ENCODE data around the gene FMNL2. TPM values are rescaled to one million over a fixed set of nuclear protein-coding genes. Genes with fewer than 3 reads are reported as not detected.

The FMNL2 gene
- total RNA-seq, 1 experiment from 2014 or later, result 43.1 TPM

GRCh38 chr2:152376968-152377367, 42.0 kb downstream of the FMNL2 start:
- POLR2A ChIA-PET (ENCODE audit: low non-redundant PET), result no interaction called here
- no TSS peak for BruUV-seq (replicated peaks)

GRCh38 chr2:152379089-152379488, 44.1 kb downstream of the FMNL2 start:
- Histone ChIP-seq H3K27ac (ENCODE audit: low read depth, low read length, poor library complexity, severe bottlenecking) (no peak overlapping the region), H3K4me1 (ENCODE audit: insufficient read depth, low read length, poor library complexity, severe bottlenecking) (peaks cover 22% of the 10 kb centered on the region), H3K36me3 (ENCODE audit: insufficient read depth, low read length, poor library complexity, severe bottlenecking) (no peaks in the 10 kb centered on the region), H3K9me3 (ENCODE audit: low read depth, low read length, poor library complexity, severe bottlenecking) (no peaks in the 10 kb centered on the region), H3K4me3 (ENCODE audit: low read depth, low read length, poor library complexity, severe bottlenecking) (no peak overlapping the region), H3K27me3 (replicated peaks; ENCODE audit: insufficient read depth, low read depth, low read length, poor library complexity) (no peaks in the 10 kb centered on the region)
- intact Hi-C loops (cut with micrococcal nuclease; ENCODE audit: unreplicated experiment), result no loop called here
- ChIA-PET CTCF (no interaction called here), POLR2A (ENCODE audit: low non-redundant PET) (no interaction called here)
- BruUV-seq (replicated peaks), result no TSS peak
- no peak for TF ChIP-seq EZH2 (IDR thresholded peaks at IDR 0.05; ENCODE audit: borderline replicate concordance, low read depth, low read length, poor library complexity, severe bottlenecking)
- DNase-seq (ENCODE audit: low spot score), result no peak

More at GRCh38 chr2:152376968-152377367, 42.0 kb downstream of the FMNL2 start:
- Histone ChIP-seq H3K36me3 (ENCODE audit: insufficient read depth, low read length, poor library complexity, severe bottlenecking) (no peaks in the 10 kb centered on the region), H3K9me3 (ENCODE audit: low read depth, low read length, poor library complexity, severe bottlenecking) (no peaks in the 10 kb centered on the region), H3K27me3 (replicated peaks; ENCODE audit: insufficient read depth, low read depth, low read length, poor library complexity) (no peaks in the 10 kb centered on the region), H3K4me1 (ENCODE audit: insufficient read depth, low read length, poor library complexity, severe bottlenecking) (peaks cover 35% of the 10 kb centered on the region), H3K4me3 (ENCODE audit: low read depth, low read length, poor library complexity, severe bottlenecking) (no peak overlapping the region), H3K27ac (ENCODE audit: low read depth, low read length, poor library complexity, severe bottlenecking) (no peak overlapping the region)
- TF ChIP-seq, protein P1, sequence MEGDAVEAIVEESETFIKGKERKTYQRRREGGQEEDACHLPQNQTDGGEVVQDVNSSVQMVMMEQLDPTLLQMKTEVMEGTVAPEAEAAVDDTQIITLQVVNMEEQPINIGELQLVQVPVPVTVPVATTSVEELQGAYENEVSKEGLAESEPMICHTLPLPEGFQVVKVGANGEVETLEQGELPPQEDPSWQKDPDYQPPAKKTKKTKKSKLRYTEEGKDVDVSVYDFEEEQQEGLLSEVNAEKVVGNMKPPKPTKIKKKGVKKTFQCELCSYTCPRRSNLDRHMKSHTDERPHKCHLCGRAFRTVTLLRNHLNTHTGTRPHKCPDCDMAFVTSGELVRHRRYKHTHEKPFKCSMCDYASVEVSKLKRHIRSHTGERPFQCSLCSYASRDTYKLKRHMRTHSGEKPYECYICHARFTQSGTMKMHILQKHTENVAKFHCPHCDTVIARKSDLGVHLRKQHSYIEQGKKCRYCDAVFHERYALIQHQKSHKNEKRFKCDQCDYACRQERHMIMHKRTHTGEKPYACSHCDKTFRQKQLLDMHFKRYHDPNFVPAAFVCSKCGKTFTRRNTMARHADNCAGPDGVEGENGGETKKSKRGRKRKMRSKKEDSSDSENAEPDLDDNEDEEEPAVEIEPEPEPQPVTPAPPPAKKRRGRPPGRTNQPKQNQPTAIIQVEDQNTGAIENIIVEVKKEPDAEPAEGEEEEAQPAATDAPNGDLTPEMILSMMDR (conservative IDR thresholded peaks at IDR 0.05; ENCODE audit: low read depth, low read length), result no peak
- no peak for TF ChIP-seq EZH2 (IDR thresholded peaks at IDR 0.05; ENCODE audit: borderline replicate concordance, low read depth, low read length, poor library complexity, severe bottlenecking)
- CTCF ChIA-PET, result no interaction called here
- intact Hi-C loops (cut with micrococcal nuclease; ENCODE audit: unreplicated experiment), result no loop called here
- peak; percentile 65 for DNase-seq (ENCODE audit: low spot score)

DNA sequence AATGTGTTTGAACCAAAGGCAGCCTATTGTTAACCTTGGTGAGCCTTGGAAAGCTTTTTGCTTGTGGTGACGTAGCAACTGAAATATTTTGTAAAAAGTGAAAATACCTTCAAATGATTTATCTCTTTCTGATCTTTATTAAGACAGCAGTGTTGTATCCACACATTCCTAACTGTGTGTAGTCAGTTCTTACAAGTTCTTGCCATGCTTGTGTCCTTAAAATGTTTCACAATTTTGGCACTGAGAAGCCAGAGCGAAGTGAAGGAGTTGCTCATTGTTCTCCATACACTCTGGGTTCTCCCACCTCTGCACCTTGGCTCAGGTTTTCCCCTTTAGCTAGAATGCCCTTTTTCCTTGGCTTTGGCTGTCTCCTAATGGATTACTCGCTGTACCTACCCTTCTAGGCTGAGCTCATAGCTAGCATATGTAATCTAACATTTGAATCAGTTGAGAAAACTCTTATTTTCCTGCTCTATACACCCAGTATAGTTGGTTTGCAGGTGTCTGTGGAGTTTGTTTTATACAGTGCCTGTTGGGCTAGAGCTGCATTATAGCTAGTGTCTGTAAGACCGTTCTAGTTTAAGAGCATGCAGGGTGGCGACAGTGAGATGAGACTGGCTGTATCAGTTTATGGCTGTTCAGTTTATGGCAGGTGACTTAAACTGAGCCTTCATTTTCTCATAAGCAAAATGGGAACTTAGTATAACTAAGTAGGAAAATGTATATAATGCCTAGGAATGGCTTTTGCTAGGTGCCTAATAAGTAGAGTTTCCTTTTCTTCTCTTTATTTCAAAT, 45.5 kb downstream of the FMNL2 start:
- ChIA-PET CTCF (no interaction called here), POLR2A (ENCODE audit: low non-redundant PET) (no interaction called here)
- Histone ChIP-seq H3K27me3 (replicated peaks; ENCODE audit: insufficient read depth, low read depth, low read length, poor library complexity) (no peaks in the 10 kb centered on the region), H3K36me3 (ENCODE audit: insufficient read depth, low read length, poor library complexity, severe bottlenecking) (no peaks in the 10 kb centered on the region), H3K9me3 (ENCODE audit: low read depth, low read length, poor library complexity, severe bottlenecking) (no peaks in the 10 kb centered on the region), H3K4me1 (ENCODE audit: insufficient read depth, low read length, poor library complexity, severe bottlenecking) (peaks cover 20% of the 10 kb centered on the region), H3K27ac (ENCODE audit: low read depth, low read length, poor library complexity, severe bottlenecking) (no peak overlapping the region), H3K4me3 (ENCODE audit: low read depth, low read length, poor library complexity, severe bottlenecking) (no peak overlapping the region)
- intact Hi-C loops (cut with micrococcal nuclease; ENCODE audit: unreplicated experiment), result no loop called here
- DNase-seq (ENCODE audit: low spot score), result no peak
- no TSS peak for BruUV-seq (replicated peaks)
- TF ChIP-seq, protein P1 (conservative IDR thresholded peaks at IDR 0.05; ENCODE audit: low read depth, low read length), result no peak
- TF ChIP-seq EZH2 (IDR thresholded peaks at IDR 0.05; ENCODE audit: borderline replicate concordance, low read depth, low read length, poor library complexity, severe bottlenecking), result no peak

GRCh38 chr2:152383702-152384101, 48.7 kb downstream of the FMNL2 start:
- Histone ChIP-seq H3K27me3 (replicated peaks; ENCODE audit: insufficient read depth, low read depth, low read length, poor library complexity) (no peaks in the 10 kb centered on the region), H3K27ac (ENCODE audit: low read depth, low read length, poor library complexity, severe bottlenecking) (no peak overlapping the region), H3K4me3 (ENCODE audit: low read depth, low read length, poor library complexity, severe bottlenecking) (no peak overlapping the region), H3K4me1 (ENCODE audit: insufficient read depth, low read length, poor library complexity, severe bottlenecking) (peaks cover 15% of the 10 kb centered on the region), H3K36me3 (ENCODE audit: insufficient read depth, low read length, poor library complexity, severe bottlenecking) (no peaks in the 10 kb centered on the region), H3K9me3 (ENCODE audit: low read depth, low read length, poor library complexity, severe bottlenecking) (no peaks in the 10 kb centered on the region)
- TF ChIP-seq EZH2 (IDR thresholded peaks at IDR 0.05; ENCODE audit: borderline replicate concordance, low read depth, low read length, poor library complexity, severe bottlenecking), result no peak
- TF ChIP-seq, protein P1 (conservative IDR thresholded peaks at IDR 0.05; ENCODE audit: low read depth, low read length), result no peak
- POLR2A ChIA-PET (ENCODE audit: low non-redundant PET), result no interaction called here
- BruUV-seq (replicated peaks), result no TSS peak
- CTCF ChIA-PET, result no interaction called here
- intact Hi-C loops (cut with micrococcal nuclease; ENCODE audit: unreplicated experiment), result no loop called here
- no peak for DNase-seq (ENCODE audit: low spot score)

Measured in A673 (cell line).